ENCODE measurements around the gene ARG1.
A peak's percentile ranks its signal among the peaks of the same experiment; 100 is the strongest.

Gene ARG1

DNA sequence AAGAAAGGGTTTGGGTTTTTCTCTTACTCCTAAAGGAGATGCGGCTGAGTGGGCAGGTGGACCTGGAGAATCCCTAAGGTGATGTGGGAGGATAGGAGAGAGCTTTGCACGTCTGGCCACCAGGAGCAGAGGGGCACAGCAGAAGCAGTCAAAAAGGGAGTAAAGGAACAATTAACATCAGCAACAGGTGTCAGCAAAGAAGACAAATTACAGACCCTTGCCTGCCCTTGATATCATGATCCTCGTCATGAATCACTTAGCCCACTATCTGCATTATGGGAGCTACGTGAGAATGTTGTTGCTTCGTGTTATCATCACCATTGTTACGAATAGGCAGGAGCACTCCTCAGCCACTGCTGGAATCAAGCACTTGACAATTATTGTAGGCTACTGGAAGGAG lies 25.5 kb upstream of the ARG1 start:
- peak overlapping the region; percentile 87 for H3K27ac ChIP-seq
- no peak for TF ChIP-seq ZFX (IDR thresholded peaks at IDR 0.05)
- TF ChIP-seq, protein P1, sequence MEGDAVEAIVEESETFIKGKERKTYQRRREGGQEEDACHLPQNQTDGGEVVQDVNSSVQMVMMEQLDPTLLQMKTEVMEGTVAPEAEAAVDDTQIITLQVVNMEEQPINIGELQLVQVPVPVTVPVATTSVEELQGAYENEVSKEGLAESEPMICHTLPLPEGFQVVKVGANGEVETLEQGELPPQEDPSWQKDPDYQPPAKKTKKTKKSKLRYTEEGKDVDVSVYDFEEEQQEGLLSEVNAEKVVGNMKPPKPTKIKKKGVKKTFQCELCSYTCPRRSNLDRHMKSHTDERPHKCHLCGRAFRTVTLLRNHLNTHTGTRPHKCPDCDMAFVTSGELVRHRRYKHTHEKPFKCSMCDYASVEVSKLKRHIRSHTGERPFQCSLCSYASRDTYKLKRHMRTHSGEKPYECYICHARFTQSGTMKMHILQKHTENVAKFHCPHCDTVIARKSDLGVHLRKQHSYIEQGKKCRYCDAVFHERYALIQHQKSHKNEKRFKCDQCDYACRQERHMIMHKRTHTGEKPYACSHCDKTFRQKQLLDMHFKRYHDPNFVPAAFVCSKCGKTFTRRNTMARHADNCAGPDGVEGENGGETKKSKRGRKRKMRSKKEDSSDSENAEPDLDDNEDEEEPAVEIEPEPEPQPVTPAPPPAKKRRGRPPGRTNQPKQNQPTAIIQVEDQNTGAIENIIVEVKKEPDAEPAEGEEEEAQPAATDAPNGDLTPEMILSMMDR (conservative IDR thresholded peaks at IDR 0.05): no peak

GRCh38 chr6:131548441-131548840 lies 24.6 kb upstream of the ARG1 start:
- peak overlapping the region; percentile 87; the same call in 1 of the 2 replicates for H3K27ac ChIP-seq

DNA sequence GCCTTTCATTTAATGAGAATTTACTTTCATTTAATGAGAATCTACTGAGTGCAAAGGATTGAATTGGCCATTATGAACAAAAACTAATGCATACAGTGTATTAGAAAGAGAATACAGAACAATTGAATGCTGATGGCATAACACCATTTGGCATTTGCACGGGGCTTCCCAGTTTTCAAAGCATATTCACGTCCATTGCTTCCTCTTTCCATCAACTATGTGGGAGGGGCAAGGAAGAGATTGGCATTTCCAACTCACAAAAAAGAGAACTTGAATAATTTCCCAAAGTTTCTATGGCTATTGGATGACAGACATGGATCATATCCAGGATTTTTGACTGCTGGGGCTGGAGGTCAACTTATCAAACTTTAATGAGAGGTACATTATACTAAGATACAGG lies 23.2 kb upstream of the ARG1 start:
- TF ChIP-seq, protein P1 (conservative IDR thresholded peaks at IDR 0.05): no peak
- TF ChIP-seq ZFX (IDR thresholded peaks at IDR 0.05): no peak
- peak overlapping the region; percentile 56; the same call in 1 of the 2 replicates for H3K27ac ChIP-seq

More at GRCh38 chr6:131548441-131548840, 24.6 kb upstream of the ARG1 start:
- TF ChIP-seq, protein P1 (conservative IDR thresholded peaks at IDR 0.05): no peak; the same call in 1 of the 2 replicates
- TF ChIP-seq ZFX (IDR thresholded peaks at IDR 0.05): no peak

GRCh38 chr6:131551902-131552301 lies 21.1 kb upstream of the ARG1 start:
- H3K27ac ChIP-seq: no peak overlapping the region
- no peak for TF ChIP-seq ZFX (IDR thresholded peaks at IDR 0.05)
- TF ChIP-seq, protein P1 (conservative IDR thresholded peaks at IDR 0.05): no peak

GRCh38 chr6:131552572-131552971 lies 20.5 kb upstream of the ARG1 start:
- TF ChIP-seq ZFX (IDR thresholded peaks at IDR 0.05): no peak
- TF ChIP-seq, protein P1 (conservative IDR thresholded peaks at IDR 0.05): no peak
- H3K27ac ChIP-seq: no peak overlapping the region

DNA sequence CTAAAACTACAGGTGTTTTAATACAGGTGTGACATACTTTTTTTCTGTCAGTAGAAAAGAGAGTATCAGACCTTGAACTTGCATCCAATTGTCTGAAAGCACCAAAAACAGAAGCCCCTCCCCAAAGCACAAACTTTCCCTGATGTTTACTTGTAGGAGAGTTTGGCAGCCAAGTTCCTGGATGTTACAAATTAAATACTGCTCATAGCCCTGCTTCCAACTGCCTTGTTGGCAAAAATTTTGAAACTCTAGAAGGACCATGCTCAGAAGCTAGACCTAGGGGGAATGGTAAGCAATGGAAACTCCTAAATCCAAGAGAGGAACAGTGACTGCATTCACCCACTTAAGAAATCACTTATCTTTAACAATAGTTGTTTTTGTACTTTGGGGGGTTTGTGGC lies 17.0 kb upstream of the ARG1 start:
- H3K27ac ChIP-seq: no peak overlapping the region
- TF ChIP-seq ZFX (IDR thresholded peaks at IDR 0.05): no peak
- TF ChIP-seq, protein P1 (conservative IDR thresholded peaks at IDR 0.05): no peak

- no peak overlapping the region for H3K27ac ChIP-seq
- TF ChIP-seq, protein P1 (conservative IDR thresholded peaks at IDR 0.05): no peak
- no peak for TF ChIP-seq ZFX (IDR thresholded peaks at IDR 0.05)
Observed at GRCh38 chr6:131558922-131559321, 14.1 kb upstream of the ARG1 start.
